ENCODE measurements around the gene ENDOU. TPM values are rescaled to one million over a fixed set of nuclear protein-coding genes. Genes with fewer than 3 reads are reported as not detected.
A peak's percentile ranks its signal among the peaks of the same experiment; 100 is the strongest.

Gene ENDOU
- total RNA-seq, 1 experiment from 2014 or later = not detected

- H3K27me3 ChIP-seq (ENCODE audit: low read length) = no peaks in the 10 kb centered on the region
- DNase-seq (no peak), ATAC-seq (no peak)
- no peaks in the 10 kb centered on the region for H3K79me2 ChIP-seq (ENCODE audit: low read length)
- CTCF ChIA-PET = no interaction called here
- H3K9me3 ChIP-seq (ENCODE audit: low read length) = no peaks in the 10 kb centered on the region
- H3K9ac ChIP-seq (ENCODE audit: low read length) = no peak overlapping the region
- no peak for TF ChIP-seq EZH2 (IDR thresholded peaks at IDR 0.05; ENCODE audit: low read length, unreplicated experiment)
- no peak for TF ChIP-seq CTCF (conservative IDR thresholded peaks at IDR 0.05; ENCODE audit: low read depth, low read length)
- TF ChIP-seq EZH2phosphoT487 (IDR thresholded peaks at IDR 0.05; ENCODE audit: borderline replicate concordance, low read length) = no peak
- intact Hi-C loops (cut with micrococcal nuclease) = no loop called here
- no peak overlapping the region for H2AFZ ChIP-seq (ENCODE audit: low read length)
- H3K4me1 ChIP-seq (ENCODE audit: insufficient read depth, low read length) = peaks cover 13% of the 10 kb centered on the region; the same call in 1 of the 2 replicates
- no peaks in the 10 kb centered on the region for H3K36me3 ChIP-seq (ENCODE audit: low read depth, low read length)
- BruUV-seq (replicated peaks) = no TSS peak
- no peaks in the 10 kb centered on the region for H3F3A ChIP-seq (ENCODE audit: low read length, unreplicated experiment)
- no peaks in the 10 kb centered on the region for H4K20me1 ChIP-seq (ENCODE audit: low read length)
- no peak overlapping the region for H3K27ac ChIP-seq (ENCODE audit: low read length)
- H3K9me2 ChIP-seq (replicated peaks; ENCODE audit: low read length) = no peaks in the 10 kb centered on the region
- H3K4me3 ChIP-seq (ENCODE audit: low read length) = no peak overlapping the region
- POLR2A ChIA-PET (ENCODE audit: unreplicated experiment) = no interaction called here
- no peak overlapping the region for H3K4me2 ChIP-seq (ENCODE audit: low read length)
Observed at GRCh38 chr12:47718531-47718930, 6.8 kb downstream of the ENDOU start.

- Histone ChIP-seq H3K9me3 (ENCODE audit: low read length) (no peaks in the 10 kb centered on the region), H3K27ac (ENCODE audit: low read length) (no peak overlapping the region), H3K79me2 (ENCODE audit: low read length) (no peaks in the 10 kb centered on the region), H3K9me2 (replicated peaks; ENCODE audit: low read length) (no peaks in the 10 kb centered on the region), H3K4me3 (ENCODE audit: low read length) (no peak overlapping the region), H3F3A (ENCODE audit: low read length, unreplicated experiment) (no peaks in the 10 kb centered on the region), H3K36me3 (ENCODE audit: low read depth, low read length) (no peaks in the 10 kb centered on the region), H2AFZ (ENCODE audit: low read length) (peak overlapping the region; percentile 52), H3K9ac (ENCODE audit: low read length) (no peak overlapping the region), H3K27me3 (ENCODE audit: low read length) (no peaks in the 10 kb centered on the region), H3K4me1 (ENCODE audit: insufficient read depth, low read length) (peaks cover 13% of the 10 kb centered on the region; the same call in 1 of the 2 replicates), H3K4me2 (ENCODE audit: low read length) (no peak overlapping the region), H4K20me1 (ENCODE audit: low read length) (no peaks in the 10 kb centered on the region)
- POLR2A ChIA-PET (ENCODE audit: unreplicated experiment) = no interaction called here
- DNase-seq = peak; percentile 67
- peak; percentile 82 for ATAC-seq
- intact Hi-C loops (cut with micrococcal nuclease) = no loop called here
- no TSS peak for BruUV-seq (replicated peaks)
- TF ChIP-seq CTCF (conservative IDR thresholded peaks at IDR 0.05; ENCODE audit: low read depth, low read length) = peak; percentile 78
- no peak for TF ChIP-seq EZH2 (IDR thresholded peaks at IDR 0.05; ENCODE audit: low read length, unreplicated experiment)
- CTCF ChIA-PET = no interaction called here
Observed at GRCh38 chr12:47717443-47718193, 7.7 kb downstream of the ENDOU start.

GRCh38 chr12:47717046-47717442 is 8.2 kb downstream of the ENDOU start:
- no peak overlapping the region for H3K4me3 ChIP-seq (ENCODE audit: low read length)
- TF ChIP-seq CTCF (conservative IDR thresholded peaks at IDR 0.05; ENCODE audit: low read depth, low read length) = no peak
- no peak for TF ChIP-seq EZH2 (IDR thresholded peaks at IDR 0.05; ENCODE audit: low read length, unreplicated experiment)
- no peak for TF ChIP-seq EZH2phosphoT487 (IDR thresholded peaks at IDR 0.05; ENCODE audit: borderline replicate concordance, low read length)
- no peaks in the 10 kb centered on the region for H3K27me3 ChIP-seq (ENCODE audit: low read length)
- POLR2A ChIA-PET (ENCODE audit: unreplicated experiment) = no interaction called here
- H3K9ac ChIP-seq (ENCODE audit: low read length) = no peak overlapping the region
- H3K9me3 ChIP-seq (ENCODE audit: low read length) = no peaks in the 10 kb centered on the region
- H3K36me3 ChIP-seq (ENCODE audit: low read depth, low read length) = no peaks in the 10 kb centered on the region
- CTCF ChIA-PET = no interaction called here
- no peaks in the 10 kb centered on the region for H3F3A ChIP-seq (ENCODE audit: low read length, unreplicated experiment)
- ATAC-seq (no peak), DNase-seq (no peak)
- H3K9me2 ChIP-seq (replicated peaks; ENCODE audit: low read length) = no peaks in the 10 kb centered on the region
- H3K27ac ChIP-seq (ENCODE audit: low read length) = no peak overlapping the region
- BruUV-seq (replicated peaks) = no TSS peak
- H3K79me2 ChIP-seq (ENCODE audit: low read length) = no peaks in the 10 kb centered on the region
- intact Hi-C loops (cut with micrococcal nuclease) = no loop called here
- 0 out of 2 replicates have a peak overlapping the region, but pooled peaks have one; percentile 52 for H2AFZ ChIP-seq (ENCODE audit: low read length)
- H3K4me2 ChIP-seq (ENCODE audit: low read length) = no peak overlapping the region
- H3K4me1 ChIP-seq (ENCODE audit: insufficient read depth, low read length) = peaks cover 13% of the 10 kb centered on the region; the same call in 1 of the 2 replicates
- H4K20me1 ChIP-seq (ENCODE audit: low read length) = no peaks in the 10 kb centered on the region

Data from PC-3 (cell line).